Ishikawa (cell line): ENCODE measurements around the gene STX3.

Experiments used
- CEBPB ChIP-seq: IDR thresholded peaks from 2 replicates; pipeline ENCODE4 v1.6.1; 2012
- CREB1 ChIP-seq: IDR thresholded peaks from 2 replicates; pipeline ENCODE4 v1.6.1; 2012; ENCODE audit warnings: low read depth
- EGR1 ChIP-seq: IDR thresholded peaks from 2 replicates; pipeline ENCODE4 v1.6.1; 2012
- EP300 ChIP-seq: IDR thresholded peaks from 2 replicates; pipeline ENCODE4 v1.6.1; 2012; ENCODE audit warnings: borderline replicate concordance
- FOXM1 ChIP-seq: IDR thresholded peaks from 2 replicates; pipeline ENCODE4 v1.6.1; 2012; ENCODE audit warnings: low read depth, borderline replicate concordance
- MAX ChIP-seq: IDR thresholded peaks from 2 replicates; pipeline ENCODE4 v1.6.1; 2012
- NFIC ChIP-seq: IDR thresholded peaks from 2 replicates; pipeline ENCODE4 v1.6.1; 2012
- RAD21 ChIP-seq: IDR thresholded peaks from 2 replicates; pipeline ENCODE4 v1.6.1; 2012; ENCODE audit warnings: low read depth
- TAF1 ChIP-seq: IDR thresholded peaks from 2 replicates; pipeline ENCODE4 v1.6.1; 2012; ENCODE audit warnings: low read depth, mild to moderate bottlenecking
- TCF12 ChIP-seq: IDR thresholded peaks from 2 replicates; pipeline ENCODE4 v1.6.1; 2012; ENCODE audit warnings: low read depth
- TEAD4 ChIP-seq: IDR thresholded peaks from 2 replicates; pipeline ENCODE4 v1.6.1; 2012
- USF1 ChIP-seq: IDR thresholded peaks from 2 replicates; pipeline ENCODE4 v1.6.1; 2012
- YY1 ChIP-seq: IDR thresholded peaks from 2 replicates; pipeline ENCODE4 v1.6.1; 2012; ENCODE audit warnings: low read depth
- ZBTB7A ChIP-seq: IDR thresholded peaks from 2 replicates; pipeline ENCODE4 v1.6.1; 2012; ENCODE audit warnings: low read depth
- TF ChIP-seq, protein P1 (sequence below): IDR thresholded peaks from 2 replicates; pipeline ENCODE4 v1.6.1; 2012; ENCODE audit warnings: low read depth, mild to moderate bottlenecking

The STX3 gene

DNA sequence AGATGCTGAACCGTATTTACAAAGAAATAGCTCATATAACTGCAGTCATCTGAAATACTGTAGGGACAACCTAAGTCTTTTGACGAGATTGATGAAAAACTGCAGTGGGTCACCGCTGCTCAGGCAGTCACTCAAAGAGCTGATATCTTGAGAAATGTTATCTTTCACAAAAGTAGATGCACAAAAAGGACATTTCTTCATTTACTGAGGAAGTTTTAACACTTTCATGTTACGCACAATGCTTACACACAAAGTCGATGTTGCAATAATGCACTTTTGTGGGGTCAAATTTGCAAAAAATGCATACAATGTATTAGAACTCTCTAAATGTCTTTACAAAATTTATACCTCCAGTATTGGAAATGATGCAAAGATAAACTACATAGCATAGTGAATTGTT is 25.3 kb upstream of the STX3 start:
- TF ChIP-seq CREB1 (no peak), EGR1 (no peak), MAX (no peak), FOXM1 (no peak), USF1 (no peak), NFIC (no peak), TEAD4 (no peak), RAD21 (no peak), EP300 (no peak), TAF1 (no peak), ZBTB7A (no peak), TCF12 (no peak), CEBPB (no peak)
- TF ChIP-seq, protein P1, sequence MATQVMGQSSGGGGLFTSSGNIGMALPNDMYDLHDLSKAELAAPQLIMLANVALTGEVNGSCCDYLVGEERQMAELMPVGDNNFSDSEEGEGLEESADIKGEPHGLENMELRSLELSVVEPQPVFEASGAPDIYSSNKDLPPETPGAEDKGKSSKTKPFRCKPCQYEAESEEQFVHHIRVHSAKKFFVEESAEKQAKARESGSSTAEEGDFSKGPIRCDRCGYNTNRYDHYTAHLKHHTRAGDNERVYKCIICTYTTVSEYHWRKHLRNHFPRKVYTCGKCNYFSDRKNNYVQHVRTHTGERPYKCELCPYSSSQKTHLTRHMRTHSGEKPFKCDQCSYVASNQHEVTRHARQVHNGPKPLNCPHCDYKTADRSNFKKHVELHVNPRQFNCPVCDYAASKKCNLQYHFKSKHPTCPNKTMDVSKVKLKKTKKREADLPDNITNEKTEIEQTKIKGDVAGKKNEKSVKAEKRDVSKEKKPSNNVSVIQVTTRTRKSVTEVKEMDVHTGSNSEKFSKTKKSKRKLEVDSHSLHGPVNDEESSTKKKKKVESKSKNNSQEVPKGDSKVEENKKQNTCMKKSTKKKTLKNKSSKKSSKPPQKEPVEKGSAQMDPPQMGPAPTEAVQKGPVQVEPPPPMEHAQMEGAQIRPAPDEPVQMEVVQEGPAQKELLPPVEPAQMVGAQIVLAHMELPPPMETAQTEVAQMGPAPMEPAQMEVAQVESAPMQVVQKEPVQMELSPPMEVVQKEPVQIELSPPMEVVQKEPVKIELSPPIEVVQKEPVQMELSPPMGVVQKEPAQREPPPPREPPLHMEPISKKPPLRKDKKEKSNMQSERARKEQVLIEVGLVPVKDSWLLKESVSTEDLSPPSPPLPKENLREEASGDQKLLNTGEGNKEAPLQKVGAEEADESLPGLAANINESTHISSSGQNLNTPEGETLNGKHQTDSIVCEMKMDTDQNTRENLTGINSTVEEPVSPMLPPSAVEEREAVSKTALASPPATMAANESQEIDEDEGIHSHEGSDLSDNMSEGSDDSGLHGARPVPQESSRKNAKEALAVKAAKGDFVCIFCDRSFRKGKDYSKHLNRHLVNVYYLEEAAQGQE: no peak

GRCh38 chr11:59730896-59731565 is 24.1 kb upstream of the STX3 start:
- TF ChIP-seq CREB1: no peak
- TF ChIP-seq NFIC: no peak
- no peak for TF ChIP-seq TCF12
- no peak for TF ChIP-seq EP300
- TF ChIP-seq YY1: no peak
- no peak for TF ChIP-seq ZBTB7A
- TF ChIP-seq EGR1: no peak
- TF ChIP-seq MAX: no peak
- TF ChIP-seq, protein P1: no peak
- TF ChIP-seq TAF1: no peak
- TF ChIP-seq FOXM1: no peak
- TF ChIP-seq CEBPB: no peak
- TF ChIP-seq USF1: no peak
- TF ChIP-seq TEAD4: no peak
- no peak for TF ChIP-seq RAD21

DNA sequence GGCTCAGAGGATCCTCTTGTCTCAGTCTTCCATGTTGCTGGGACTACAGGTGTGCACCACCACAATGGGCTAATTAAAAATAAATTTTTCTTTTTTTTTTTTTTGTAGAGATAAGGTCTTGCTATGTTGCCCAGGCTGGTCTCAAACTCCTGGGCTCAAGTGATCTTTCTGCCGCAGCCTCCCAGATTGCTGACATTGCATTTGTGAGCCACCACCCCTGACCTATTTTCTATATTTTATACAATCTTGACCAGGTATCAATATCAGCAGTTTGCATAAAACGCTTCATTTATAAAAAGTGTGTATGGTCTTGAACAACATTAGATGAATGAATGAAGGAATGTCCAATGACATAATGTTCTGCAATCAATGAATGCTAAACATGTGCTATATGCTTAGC is 9.1 kb upstream of the STX3 start:
- no peak for TF ChIP-seq TEAD4
- TF ChIP-seq NFIC: no peak
- no peak for TF ChIP-seq USF1
- no peak for TF ChIP-seq FOXM1
- TF ChIP-seq CEBPB: no peak

- TF ChIP-seq RAD21 (peak; percentile 85), CREB1 (0 out of 2 replicates have a peak, but pooled peaks have one; percentile 13), ZBTB7A (0 out of 2 replicates have a peak, but pooled peaks have one; percentile 39), CEBPB (no peak), NFIC (0 out of 2 replicates have a peak, but pooled peaks have one; percentile 21), MAX (peak; percentile 79), TCF12 (0 out of 2 replicates have a peak, but pooled peaks have one; percentile 28), YY1 (no peak)
Observed at GRCh38 chr11:59753650-59754493, 1.3 kb upstream of the STX3 start.

- no peak for TF ChIP-seq YY1
- no peak for TF ChIP-seq EGR1
- no peak for TF ChIP-seq MAX
- no peak for TF ChIP-seq RAD21
- TF ChIP-seq FOXM1: no peak
- no peak for TF ChIP-seq CEBPB
- TF ChIP-seq TCF12: no peak
- TF ChIP-seq ZBTB7A: no peak
- no peak for TF ChIP-seq USF1
- TF ChIP-seq NFIC: no peak
- TF ChIP-seq CREB1: no peak
- TF ChIP-seq TAF1: no peak
- no peak for TF ChIP-seq EP300
- TF ChIP-seq TEAD4: no peak
- TF ChIP-seq, protein P1: no peak
Observed at GRCh38 chr11:59754494-59754858, 700 bp upstream of the STX3 start.
